ENCODE results near the gene SSPN. TPM values are rescaled to one million over a fixed set of nuclear protein-coding genes. Genes with fewer than 3 reads are reported as not detected.

The SSPN gene
- total and polyA plus RNA-seq, 2 experiments from 2014 or later: 1.1 to 2.3 TPM

- DNase-seq (ENCODE audit: low spot score): no peak
- Mint-ChIP-seq H3K9me3 (no peaks in the 10 kb centered on the region), H3K27me3 (ENCODE audit: insufficient read depth, low read depth, poor library complexity) (peaks cover 4% of the 10 kb centered on the region), H3K27ac (no peak overlapping the region), H3K4me3 (no peak overlapping the region), H3K36me3 (ENCODE audit: low read depth) (no peaks in the 10 kb centered on the region), H3K4me1 (peaks cover 13% of the 10 kb centered on the region)
- H3K36me3 ChIP-seq (ENCODE audit: insufficient read depth): no peaks in the 10 kb centered on the region
- H2AFZ ChIP-seq: no peak overlapping the region
- TF ChIP-seq ZNF331 (CRISPR knock-in tag; IDR thresholded peaks at IDR 0.05; ENCODE audit: low read depth): no peak
- no peak for TF ChIP-seq ZNF462 (CRISPR knock-in tag; IDR thresholded peaks at IDR 0.05)
- TF ChIP-seq POLR2AphosphoS5 (IDR thresholded peaks at IDR 0.05; ENCODE audit: low read depth): no peak
- TF ChIP-seq EZH2 (IDR thresholded peaks at IDR 0.05; ENCODE audit: low read depth, unreplicated experiment): no peak
- no peak for TF ChIP-seq CTCF (conservative IDR thresholded peaks at IDR 0.05; ENCODE audit: low read depth in 2 of 2)
- TF ChIP-seq REST (IDR thresholded peaks at IDR 0.05; ENCODE audit: unreplicated experiment): no peak
- TF ChIP-seq ETS1 (IDR thresholded peaks at IDR 0.05): no peak
- TF ChIP-seq JUNB (IDR thresholded peaks at IDR 0.05; ENCODE audit: unreplicated experiment): no peak
- no peak for TF ChIP-seq CREB1 (CRISPR knock-in tag; IDR thresholded peaks at IDR 0.05; ENCODE audit: low read depth)
- TF ChIP-seq STAT1 (IDR thresholded peaks at IDR 0.05; ENCODE audit: unreplicated experiment): no peak
- TF ChIP-seq EZH2phosphoT487 (IDR thresholded peaks at IDR 0.05; ENCODE audit: unreplicated experiment): no peak
- no peak for TF ChIP-seq ZNF114 (CRISPR knock-in tag; IDR thresholded peaks at IDR 0.05)
- TF ChIP-seq NANOG (IDR thresholded peaks at IDR 0.05; ENCODE audit: borderline replicate concordance): no peak
- H3K79me2 ChIP-seq (replicated peaks; ENCODE audit: insufficient read depth): no peaks in the 10 kb centered on the region
- no peak overlapping the region for H3K4me3 ChIP-seq
- ATAC-seq: no peak
- H3K9me2 ChIP-seq (ENCODE audit: insufficient read depth): no peaks in the 10 kb centered on the region; the same call in 1 of the 2 replicates
- H3F3A ChIP-seq (replicated peaks; ENCODE audit: low read depth): no peaks in the 10 kb centered on the region
- no peak overlapping the region for H3K27ac ChIP-seq (ENCODE audit: low read depth)
- H4K20me1 ChIP-seq (replicated peaks; ENCODE audit: insufficient read depth): no peaks in the 10 kb centered on the region
- H3K4me1 ChIP-seq (ENCODE audit: insufficient read depth): no peaks in the 10 kb centered on the region
- H3K4me2 ChIP-seq: no peak overlapping the region
- H3K27me3 ChIP-seq (ENCODE audit: insufficient read depth): no peaks in the 10 kb centered on the region
Measured at GRCh38 chr12:26276709-26277108, 81.3 kb downstream of the SSPN start.
